HG03558 (cell line): Measurements from ENCODE around the gene PLK3.
"Not testable (repeated sequence)": the region's sequence is repeated elsewhere in the genome, so short reads cannot be mapped to it uniquely, and the experiment has no call there.

Experiments
- ATAC-seq: cut with Tn5 transposase; IDR thresholded peaks from one replicate; pipeline ENCODE4 v1.9.1; 2021; ENCODE audit warnings: moderate number of reproducible peaks; ENCODE audit not compliant: unreplicated experiment; ENCODE audit errors: extremely low read depth

The PLK3 gene

DNA sequence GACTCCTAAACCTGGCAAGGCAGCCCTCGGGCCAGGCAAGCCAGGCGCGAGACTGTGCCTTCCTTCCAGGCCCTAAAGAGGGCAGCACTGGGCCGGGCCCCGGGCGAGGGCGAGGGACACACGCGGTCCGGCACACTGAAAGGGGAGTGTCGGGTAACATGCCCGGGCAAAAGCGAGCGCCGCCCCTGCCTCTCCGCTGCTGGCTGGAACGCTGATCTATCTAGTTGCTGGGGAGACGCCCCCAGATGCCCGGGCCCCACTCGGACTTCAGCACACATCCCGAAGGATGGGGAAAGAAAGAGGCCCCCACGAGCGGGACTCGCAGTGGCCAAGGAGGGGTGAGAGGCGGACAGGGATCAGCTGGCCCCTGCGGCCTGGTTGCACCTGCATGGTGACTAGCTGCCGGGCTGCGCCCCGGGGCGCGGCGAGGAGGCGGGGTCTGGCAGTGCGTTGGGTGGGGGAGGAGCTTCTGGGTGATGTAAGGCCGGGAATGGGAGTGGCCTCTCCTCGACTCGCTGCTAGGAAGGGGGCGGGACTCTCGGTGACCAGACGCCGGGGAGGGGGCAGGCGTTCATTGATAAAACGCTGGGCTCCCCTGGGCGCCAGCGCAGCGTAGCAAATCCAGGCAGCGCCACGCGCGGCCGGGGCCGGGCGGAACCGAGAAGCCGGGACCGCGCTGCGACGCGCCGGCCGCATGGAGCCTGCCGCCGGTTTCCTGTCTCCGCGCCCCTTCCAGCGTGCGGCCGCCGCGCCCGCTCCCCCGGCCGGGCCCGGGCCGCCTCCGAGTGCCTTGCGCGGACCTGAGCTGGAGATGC, at the start of gene PLK3:
Gene PLK3, plus strand, starts transcription at position 608 of the 815 bp plus-strand sequence. Its CDS starts 87 bp downstream, at position 695.
- peak; percentile 60 for ATAC-seq

GRCh38 chr1:44757420-44757819, 42.8 kb upstream of the PLK3 start:
- no peak for ATAC-seq

DNA sequence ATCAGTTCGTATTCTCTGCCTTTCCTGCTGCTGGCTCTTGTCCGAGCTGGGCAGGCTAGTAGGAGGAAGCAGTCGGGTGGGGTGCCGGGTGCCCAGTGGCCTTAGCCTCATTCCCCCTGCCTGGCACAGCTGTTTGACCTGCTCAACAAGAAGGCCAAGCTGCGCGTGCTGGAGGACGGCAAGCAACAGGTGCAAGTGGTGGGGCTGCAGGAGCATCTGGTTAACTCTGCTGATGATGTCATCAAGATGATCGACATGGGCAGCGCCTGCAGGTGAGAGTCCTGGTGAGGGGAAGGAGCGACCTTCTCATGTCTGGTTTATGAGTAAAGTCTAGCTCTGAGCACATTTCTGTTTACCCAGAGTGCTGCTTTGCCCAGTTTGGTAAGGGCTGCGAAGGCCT, 41.1 kb upstream of the PLK3 start:
- no peak for ATAC-seq

- no peak for ATAC-seq
Observed at GRCh38 chr1:44760876-44761275, 39.3 kb upstream of the PLK3 start.

DNA sequence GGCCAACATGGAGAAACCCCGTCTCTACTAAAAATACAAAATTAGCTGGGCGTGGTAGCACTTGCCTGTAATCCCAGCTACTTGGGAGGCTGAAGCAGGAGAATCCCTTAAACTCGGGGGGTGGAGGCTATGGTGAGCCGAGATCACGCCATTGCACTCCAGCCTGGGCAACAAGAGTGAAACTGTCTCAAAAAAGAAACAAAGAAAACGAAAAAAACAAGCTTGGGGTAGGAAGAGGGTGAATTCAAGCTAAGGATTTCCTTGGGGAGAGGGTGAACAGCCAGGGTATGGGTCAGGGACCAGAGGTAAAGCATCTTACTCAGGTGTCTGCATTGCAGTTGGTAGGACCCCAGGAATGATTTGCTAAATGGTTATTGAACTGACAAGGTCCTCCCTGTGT, 33.8 kb upstream of the PLK3 start:
- ATAC-seq, result not testable (repeated sequence)

DNA sequence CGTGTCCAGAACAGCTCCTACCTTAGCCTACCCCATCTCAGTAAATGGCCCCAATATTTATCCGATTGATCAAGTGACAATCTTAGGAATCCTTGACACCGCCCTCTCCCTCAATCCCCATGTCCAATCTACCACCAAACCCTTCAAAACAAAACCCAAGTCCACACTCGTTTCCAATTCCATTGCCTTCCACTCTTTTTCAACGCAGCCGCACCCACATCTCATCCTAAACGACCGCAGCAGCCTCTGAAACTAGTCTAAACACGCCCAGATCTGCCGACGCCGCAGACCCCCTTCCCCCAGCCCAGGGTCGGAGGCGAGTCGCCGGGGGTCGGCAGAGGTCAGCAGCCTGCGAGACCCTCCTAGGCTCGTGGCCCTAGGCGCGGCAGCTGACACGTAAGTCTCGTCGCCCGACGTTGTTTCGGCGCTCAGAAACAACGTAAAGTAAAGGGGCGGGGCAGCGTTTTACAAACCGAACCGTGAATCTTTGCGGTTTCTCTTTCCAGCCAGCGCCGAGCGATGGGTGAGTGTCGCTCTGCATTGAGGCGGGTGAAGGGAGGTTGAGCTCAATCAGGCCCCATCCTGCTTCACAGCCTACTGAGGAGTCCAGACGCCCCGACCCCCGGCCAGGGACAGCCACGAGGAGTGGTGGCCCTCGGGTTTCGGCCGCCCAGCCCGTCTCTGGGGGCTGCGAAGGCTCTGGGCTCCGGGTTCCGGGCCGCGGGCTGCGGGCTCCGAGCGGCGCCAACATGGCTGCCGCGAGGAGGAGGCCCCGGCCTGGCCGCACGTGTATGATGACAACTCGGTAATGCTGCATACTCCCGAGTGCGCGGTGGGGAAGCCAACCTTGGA, 24.9 kb upstream of the PLK3 start, which contains the start of gene RPS8:
Gene RPS8, plus strand, starts transcription at position 463 of the 852 bp plus-strand sequence. Its CDS starts 57 bp downstream, at position 520.
- peak; percentile 57 for ATAC-seq

GRCh38 chr1:44775930-44776729, 24.0 kb upstream of the PLK3 start:
- no peak for ATAC-seq

- ATAC-seq, result no peak
Observed at GRCh38 chr1:44776730-44777068, 23.5 kb upstream of the PLK3 start.

DNA sequence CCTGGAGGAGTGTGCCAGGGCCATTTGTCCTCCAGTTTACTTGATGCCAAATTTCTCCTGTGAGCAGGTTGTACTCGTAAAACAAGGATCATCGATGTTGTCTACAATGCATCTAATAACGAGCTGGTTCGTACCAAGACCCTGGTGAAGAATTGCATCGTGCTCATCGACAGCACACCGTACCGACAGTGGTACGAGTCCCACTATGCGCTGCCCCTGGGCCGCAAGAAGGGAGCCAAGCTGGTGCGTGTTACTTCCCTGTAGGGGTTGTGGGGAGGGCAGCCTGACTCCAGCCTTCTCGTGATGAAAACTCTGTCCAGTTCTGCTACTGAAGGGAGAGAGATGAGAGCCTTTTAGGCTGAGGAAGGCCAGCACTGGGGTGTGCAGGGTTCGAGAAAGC, 22.6 kb upstream of the PLK3 start:
- no peak for ATAC-seq

GRCh38 chr1:44777969-44778635, 22.1 kb upstream of the PLK3 start:
- no peak for ATAC-seq

- no peak for ATAC-seq
Observed at GRCh38 chr1:44778705-44779576, 21.2 kb upstream of the PLK3 start.

DNA sequence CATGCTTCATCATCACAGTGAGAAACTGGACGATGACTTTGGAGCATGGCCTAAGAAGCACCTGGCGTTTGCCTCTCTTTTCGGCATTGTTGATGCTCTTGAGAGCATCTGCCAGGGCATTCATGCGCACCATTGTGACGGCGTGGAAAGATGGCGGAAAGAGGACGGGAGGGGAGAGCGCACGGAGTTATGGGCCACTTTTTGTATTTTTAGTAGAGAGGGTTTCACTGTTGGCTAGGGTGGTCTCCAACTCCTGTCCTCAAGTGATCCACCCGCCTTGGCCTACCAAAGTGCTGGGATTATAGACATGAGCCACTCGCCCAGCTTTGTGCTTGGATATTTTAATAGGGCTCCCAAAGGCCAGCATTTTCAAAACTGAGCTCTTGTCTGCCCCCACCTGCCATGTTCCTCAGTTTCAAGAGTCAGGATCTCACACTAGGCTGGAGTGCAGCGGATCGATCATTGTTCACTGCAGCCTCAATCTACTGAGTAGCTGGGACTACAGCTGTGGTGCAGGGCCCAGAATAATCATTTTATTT, 19.5 kb upstream of the PLK3 start:
- no peak for ATAC-seq

DNA sequence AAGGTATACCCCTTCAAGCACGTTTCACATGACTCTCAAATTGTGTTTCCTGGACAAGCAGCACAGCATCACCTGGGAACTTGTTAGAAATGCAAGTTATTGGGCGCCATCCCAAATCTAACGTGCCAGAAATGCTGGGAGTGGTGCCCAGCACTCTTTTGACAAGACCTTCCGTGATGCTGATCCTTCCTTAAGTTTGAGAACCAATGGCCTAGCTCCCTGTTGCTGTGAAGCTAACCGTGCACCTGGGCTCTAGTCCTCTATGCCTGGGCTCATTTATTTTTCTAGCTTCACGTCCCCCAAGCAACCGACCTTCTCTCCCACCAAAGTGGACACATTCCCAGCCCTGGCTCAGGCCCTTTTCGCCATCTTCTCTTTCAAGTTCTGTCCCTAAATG, 16.5 kb upstream of the PLK3 start:
- ATAC-seq, result no peak

DNA sequence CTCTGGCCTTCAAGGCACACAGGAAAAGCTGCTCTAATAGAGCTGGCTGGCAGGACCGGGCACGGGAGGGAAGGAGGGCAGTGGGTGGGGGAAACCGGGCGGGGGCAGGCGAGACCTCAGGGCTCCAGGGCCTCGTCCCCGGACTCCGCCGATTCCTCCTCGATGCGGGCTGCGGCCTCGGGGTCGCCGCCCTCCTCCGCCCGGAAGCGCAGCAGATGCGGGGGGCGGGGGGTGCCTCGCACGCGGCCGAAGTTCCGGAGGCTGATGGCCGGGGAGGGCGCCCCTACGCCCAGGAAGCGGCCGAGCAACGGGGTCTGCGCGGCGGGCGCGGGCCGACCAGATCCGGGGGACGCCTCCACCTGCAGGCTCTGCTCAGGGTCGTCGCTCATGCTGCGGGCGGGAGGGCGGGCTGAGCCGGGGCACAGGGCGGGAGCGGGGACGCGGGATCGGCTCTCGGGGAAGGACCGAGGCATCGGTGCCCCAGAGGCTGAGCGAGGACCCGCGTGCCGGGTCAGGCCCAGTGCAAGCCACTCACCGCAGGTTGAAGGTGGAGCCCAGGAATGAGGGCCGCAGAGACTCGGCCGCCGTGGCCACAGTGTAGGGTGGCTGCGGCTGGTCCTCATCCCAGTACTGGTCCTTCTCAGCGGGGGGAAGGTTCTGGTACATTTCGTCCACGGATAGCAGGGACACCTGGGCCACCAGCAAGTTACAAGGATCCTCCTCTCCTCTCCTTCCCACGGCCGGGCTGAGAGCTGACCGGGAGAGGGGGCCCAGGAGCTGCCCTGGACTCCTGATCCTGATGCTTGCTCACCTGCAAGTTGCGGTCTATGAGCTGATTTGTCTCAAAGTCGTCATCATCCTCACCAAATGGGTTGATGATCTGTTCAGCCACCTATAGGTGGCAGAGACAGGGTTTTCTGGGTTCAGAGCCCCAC, 15.8 kb upstream of the PLK3 start:
- no peak for ATAC-seq

DNA sequence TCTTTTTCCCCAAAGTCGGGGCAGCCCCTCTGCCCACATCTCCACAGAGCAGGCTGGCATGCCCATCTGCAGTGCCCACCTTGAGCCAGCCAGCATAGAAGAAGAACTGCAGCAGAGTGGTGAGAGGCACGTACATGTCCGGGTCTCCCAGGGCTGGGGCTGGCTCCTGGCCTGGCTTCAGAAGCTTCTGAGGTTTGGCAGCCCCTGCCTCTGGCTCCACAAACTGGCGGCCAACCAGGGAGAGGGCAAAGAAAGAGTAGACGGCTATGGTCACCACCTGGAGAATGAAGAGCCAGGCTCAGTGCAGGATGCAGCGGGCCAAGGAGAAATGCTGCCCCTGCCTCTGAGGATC, 15.2 kb upstream of the PLK3 start:
- ATAC-seq, result no peak

DNA sequence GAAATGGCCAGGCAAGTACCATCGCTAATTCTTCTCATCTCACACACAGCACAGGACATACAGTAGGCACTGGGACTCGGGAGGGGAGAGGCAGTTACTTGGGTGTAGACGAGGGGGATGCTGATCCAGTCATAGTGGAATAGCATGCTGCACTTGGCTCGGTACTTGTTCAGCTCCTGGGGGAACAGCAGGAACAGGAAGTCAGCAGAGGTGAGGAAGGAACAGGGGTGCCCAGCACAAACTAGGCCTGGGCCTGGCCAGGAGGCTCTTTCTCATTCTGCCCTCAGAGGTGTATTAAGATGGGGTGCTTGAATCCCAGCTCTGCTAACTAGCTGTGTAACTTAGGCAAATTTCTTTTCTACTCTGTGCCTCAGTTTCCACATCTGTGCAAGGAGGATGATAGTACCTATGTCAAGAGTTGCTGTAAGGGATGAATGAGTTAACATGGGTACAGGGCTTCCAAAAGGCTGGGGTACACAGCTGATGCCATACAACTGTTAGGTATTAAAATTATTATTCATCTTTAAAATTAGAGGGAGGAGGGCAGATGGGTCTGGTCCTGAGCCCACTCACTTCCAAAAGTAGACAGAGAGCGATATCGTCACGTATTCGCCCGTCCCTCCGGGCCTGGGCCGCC, 14.6 kb upstream of the PLK3 start:
- no peak for ATAC-seq

DNA sequence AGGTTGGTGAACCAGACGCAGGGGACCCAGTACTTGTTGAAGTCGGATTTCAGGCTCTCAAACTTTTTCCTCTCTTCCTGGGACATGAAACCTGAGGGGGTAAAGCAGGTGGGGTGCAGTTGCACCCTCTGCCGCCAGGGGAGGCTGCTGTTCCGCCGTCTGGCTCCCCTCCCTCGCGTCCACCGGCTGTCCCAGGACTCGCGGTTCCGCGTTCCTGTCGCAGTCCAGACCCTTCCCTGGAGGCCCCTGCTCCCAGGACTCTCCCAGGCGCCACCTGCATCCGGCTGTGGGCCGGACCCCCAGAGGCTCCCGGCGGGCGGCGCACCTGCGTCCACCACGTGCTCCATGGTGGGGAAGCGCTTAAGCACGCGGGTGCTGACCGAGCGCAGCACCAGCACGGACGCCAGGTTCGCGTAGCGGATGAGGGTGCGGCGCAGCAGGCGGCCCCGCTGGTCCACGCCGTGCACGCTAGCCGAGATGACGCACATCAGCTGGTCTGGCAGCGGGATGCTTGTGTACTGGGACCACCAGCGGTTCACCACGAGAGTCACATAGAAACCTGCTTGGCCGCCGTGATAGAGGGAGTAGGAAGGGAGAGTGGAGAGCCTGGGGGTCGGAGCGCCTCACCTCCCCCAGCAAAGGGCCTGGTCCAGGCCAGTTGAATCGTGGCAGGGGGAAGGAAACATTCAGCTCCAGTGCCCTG, 13.9 kb upstream of the PLK3 start:
- no peak for ATAC-seq
